Measurements from ENCODE around the gene GOLGB1.
"Not testable (repeated sequence)": the region's sequence is repeated elsewhere in the genome, so short reads cannot be mapped to it uniquely, and the experiment has no call there.

GOLGB1 gene

DNA sequence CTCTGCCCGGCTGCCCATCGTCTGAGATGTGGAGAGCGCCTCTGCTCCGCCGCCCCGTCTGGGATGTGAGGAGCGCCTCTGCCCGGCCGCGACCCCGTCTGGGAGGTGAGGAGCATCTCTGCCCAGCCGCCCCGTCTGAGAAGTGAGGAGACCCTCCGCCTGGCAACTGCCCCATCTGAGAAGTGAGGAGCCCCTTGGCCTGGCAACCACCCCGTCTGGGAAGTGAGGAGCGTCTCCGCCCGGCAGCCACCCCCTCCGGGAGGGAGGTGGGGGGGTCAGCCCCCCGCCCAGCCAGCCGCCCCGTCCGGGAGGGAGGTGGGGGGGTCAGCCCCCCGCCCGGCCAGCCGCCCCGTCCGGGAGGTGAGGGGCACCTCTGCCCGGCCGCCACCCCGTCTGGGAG lies 60.8 kb downstream of the GOLGB1 start:
- not testable (repeated sequence) for DNase-seq

DNA sequence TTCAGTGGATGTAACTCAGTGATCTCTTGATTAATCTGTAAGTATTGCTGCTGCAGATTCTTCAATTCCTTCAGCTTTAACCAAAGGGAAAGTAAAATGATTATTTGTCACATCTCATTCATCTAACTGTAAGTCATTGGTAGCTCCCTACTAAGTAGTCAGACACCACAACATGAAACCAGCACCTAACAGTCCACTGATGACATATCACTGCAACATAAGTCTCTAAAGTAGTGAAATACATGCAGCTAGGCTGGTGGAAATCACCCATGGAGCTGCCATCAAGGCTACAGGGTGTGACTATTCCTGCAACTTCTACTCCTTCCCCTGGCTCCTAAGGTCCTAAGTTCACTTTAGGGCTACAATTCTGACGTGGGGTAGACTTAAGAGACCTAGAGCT lies 67.7 kb downstream of the GOLGB1 start:
- DNase-seq: no peak

GRCh38 chr3:121677141-121677540 lies 72.4 kb downstream of the GOLGB1 start:
- no peak for DNase-seq

DNA sequence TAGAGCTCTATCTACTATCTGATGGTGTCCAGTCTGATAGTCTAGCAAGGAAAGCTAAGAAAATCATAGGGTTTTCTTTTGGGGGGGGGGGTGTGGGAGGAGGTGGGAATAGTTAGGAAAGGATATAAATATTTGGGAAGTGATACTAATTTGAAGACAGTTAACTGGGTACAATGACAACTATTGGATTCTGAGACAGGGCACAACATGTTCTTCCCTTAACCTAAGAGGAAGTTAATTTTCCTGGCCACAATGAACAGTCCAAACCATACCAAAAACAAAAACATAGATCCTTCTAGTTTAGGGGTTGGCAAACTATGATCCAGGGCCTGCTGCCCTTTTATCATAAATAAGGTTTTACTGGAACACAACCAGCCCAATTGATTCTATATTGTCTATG lies 78.9 kb downstream of the GOLGB1 start:
- no peak for DNase-seq

DNA sequence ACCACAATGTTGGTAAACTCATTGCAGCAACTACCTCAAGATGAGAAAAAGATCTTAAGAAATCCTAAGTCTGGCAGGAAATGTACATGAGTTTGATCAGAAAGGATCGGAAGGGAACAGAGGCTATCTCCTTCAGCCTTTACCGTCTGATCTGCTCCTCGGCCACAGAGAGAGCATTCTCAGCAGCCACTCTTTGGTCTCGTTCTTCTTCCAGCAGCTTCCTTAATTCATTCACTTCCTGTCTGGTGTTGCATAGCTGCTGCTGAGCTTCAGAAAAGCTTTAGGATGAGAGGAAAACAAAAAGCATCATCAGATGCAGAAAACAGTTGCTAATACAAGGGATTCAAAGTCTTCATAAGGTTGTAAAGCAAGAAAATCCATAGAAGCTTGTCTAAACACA lies 82.2 kb downstream of the GOLGB1 start:
- DNase-seq: no peak

- DNase-seq: no peak
Observed at GRCh38 chr3:121665488-121665887, 84.1 kb downstream of the GOLGB1 start.

GRCh38 chr3:121663171-121663847 lies 86.2 kb downstream of the GOLGB1 start:
- no peak for DNase-seq

DNA sequence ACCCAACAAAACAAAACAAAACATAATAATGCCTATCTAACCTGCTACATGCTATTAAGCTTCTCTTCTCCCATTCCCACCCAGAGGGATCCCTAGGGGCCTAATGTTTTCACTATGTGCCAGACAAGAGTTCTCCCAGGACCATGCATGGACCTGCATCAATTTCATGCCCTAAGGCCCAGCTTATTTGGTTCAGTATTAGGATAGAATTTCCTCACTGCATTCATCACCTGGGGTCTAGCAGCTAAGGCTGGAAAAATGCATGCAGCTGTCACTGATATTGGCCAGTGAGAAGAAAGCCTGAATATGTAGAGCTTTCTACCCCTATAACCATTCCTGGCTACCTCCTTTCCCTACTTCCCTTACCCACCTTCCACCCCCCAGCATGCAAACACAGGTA lies 86.8 kb downstream of the GOLGB1 start:
- no peak for DNase-seq

GRCh38 chr3:121661376-121661775 lies 88.2 kb downstream of the GOLGB1 start:
- DNase-seq: no peak

- no peak for DNase-seq
Observed at GRCh38 chr3:121660356-121661171, 89.0 kb downstream of the GOLGB1 start, which contains the start of gene HCLS1. Gene HCLS1, minus strand, starts transcription at chr3:121660903. Its CDS starts 2,556 bp downstream, at chr3:121658347.

GRCh38 chr3:121659586-121659985 lies 90.0 kb downstream of the GOLGB1 start:
- no peak for DNase-seq

- no peak for DNase-seq
Observed at GRCh38 chr3:121658716-121659435, 90.7 kb downstream of the GOLGB1 start.

DNA sequence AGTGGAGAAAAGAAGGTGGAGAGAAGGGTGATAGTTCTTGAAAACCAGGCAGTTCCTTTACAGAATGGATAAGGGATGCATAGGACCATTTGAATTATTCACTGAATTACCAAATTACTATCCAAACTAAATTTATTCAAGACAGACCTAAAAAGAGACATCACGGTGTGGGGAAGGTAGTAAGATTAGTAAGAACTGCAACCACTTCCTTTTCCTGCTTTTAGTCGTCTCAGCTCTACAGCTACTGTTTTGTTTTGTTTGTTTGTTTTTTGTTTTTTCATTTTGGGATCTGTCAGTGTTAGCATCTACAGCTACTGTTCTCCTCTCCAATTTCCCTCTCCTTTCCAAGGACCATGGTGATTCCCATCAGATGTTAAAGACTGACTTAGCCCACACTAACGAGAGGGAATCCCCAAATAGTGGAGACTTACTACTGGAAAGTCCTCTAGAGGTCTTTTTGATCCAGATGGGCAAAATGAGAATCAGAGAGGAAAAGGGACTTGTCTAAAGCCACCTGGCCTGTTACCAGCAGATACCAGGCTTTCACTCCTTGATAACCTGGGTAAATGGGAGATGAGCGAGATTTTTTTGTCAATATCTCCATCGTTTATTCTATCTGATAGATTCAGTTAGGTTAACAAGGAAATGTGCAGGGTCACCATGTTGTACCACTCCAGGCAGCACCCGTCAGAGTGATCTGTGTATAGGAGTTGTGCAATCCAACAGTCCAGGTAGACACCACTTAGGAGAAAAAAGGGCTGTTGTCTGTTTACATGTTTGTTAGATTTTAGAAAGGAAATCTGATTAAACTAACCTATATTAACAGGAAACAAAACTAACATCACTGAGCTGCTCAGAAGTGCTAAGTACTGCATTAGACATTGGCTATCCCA lies 94.8 kb downstream of the GOLGB1 start:
- no peak for DNase-seq

- no peak for DNase-seq
Observed at GRCh38 chr3:121651684-121652083, 97.9 kb downstream of the GOLGB1 start.

DNA sequence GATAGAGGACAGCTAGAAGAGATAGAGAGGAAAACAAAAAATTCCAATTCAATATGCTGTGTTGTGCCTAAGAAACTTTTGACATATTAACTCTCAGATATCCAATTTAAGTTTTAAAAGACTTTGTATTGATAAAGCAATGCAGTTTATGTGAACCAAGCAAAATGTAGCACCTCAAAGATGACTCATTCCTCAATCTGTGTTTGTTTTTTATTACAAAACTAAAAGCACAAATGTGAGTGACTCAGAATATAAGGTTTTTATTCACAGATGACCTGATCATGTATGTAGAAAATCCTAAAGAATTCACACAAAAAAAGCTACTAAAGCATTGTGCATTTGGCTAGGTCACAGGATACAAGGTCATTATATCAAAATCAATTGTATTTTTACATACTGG lies 99.9 kb downstream of the GOLGB1 start:
- DNase-seq: no peak

DNA sequence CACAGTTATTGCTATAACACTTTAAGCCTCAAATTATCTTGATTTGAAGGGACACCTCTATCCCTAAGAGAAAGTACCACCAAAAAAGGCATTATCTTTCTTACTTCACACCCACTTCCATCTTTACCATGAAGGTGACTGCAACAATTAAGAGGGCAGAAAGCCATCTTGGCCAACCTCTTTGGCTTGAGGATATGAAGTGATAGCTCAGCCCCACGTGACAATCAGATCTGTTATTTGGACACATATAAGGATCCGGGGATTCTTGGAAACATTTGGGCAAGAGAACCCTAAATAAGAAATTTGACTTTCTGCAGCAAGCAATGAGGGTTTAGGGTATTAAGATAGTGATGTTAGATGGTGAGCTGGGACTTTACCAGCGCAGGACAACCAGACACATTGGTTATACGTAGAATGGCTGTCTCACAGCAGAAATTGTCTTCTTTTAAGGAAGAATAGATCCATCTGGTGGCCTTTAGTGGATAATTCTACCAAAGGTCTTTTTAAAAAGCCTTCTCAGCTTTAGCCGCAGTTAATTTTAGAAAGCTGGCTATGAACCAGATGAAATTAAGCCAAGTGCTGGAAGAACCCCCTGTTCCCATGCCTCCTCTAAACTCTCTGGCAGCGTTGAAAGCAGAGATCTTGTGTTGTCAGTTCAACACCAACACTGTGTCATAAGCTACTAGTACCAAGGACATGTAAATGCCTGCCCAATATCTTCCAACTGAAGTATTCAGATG lies 101.2 kb downstream of the GOLGB1 start:
- no peak for DNase-seq

GRCh38 chr3:121645054-121645453 lies 104.5 kb downstream of the GOLGB1 start:
- no peak for DNase-seq

DNA sequence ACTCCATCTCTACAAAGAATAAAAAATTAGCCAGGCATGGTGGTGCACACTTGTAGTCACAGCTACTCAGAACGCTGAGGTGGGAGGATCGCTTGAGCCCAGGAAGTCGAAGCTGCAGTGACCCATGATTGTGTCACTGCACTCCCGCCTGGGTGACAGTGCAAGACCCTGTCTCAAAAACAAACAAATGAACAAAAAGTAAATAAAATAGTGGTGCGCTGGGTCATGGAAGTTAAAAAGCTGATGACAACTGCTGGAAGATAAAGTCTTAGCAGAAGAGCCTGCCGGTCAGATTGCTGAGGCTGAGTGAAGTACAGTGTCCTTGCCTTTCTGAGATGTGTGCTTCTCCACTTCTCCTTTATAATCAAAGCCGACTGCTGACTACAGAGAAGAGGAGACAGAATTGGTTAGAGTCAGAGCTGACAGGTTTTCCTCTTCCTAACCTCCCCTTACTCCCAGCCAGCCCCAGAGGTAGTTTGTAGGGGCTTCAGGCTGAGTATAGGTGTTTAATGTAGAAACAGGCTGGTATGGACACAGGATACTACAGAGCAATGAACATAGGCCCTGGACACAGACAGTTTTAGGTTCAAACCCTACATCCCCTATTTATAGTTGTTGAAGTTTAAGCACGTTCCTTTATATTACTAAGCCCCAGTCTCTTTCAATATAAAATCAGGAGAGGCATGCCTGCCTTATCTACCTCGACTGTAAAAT lies 106.8 kb downstream of the GOLGB1 start:
- no peak for DNase-seq

- DNase-seq: no peak
Observed at GRCh38 chr3:121641127-121641526, 108.4 kb downstream of the GOLGB1 start.

- no peak for DNase-seq
Observed at GRCh38 chr3:121637922-121638321, 111.6 kb downstream of the GOLGB1 start.

GRCh38 chr3:121630355-121630754 lies 119.2 kb downstream of the GOLGB1 start:
- no peak for DNase-seq
